Sciatic nerve (tissue), 2 donors: ENCODE measurements around the gene MAF. TPM values are rescaled to one million over a fixed set of nuclear protein-coding genes. Genes with fewer than 3 reads are reported as not detected.

Experiments used
- ATAC-seq: fragments of 200-7000 bp; cut with Tn5 transposase; one replicate; pipeline ENCODE4 v1.9.1; 2020; ENCODE audit warnings: mild to moderate bottlenecking, moderate library complexity
- DNase-seq: peaks from one replicate; pipeline ENCODE4 v3.0.0-alpha.2; 2020; ENCODE audit warnings: low spot score
- intact Hi-C: fragments of 100-400 bp; cut with DNase I; formaldehyde crosslinking; loops from one replicate; pipeline ENCODE4 v1.14.2; 2022
- total RNA-seq: library from RNA; stranded (reverse); fragmentation: NEBNext Ultra II Directional; extraction: Animal tissue kit (Norgen Biotek cat#: 25700); gene quantifications from one replicate; pipeline ENCODE4 v1.2.1, GENCODE V29; 2021
- donor health status: DM: no; HTN: no; CAD: no.
- donor health status: DM: no; HTN: no; CAD: no.

MAF gene
- total RNA-seq, 1 donor from 2014 or later: 168 TPM

GRCh38 chr16:79560923-79561322, 39.6 kb downstream of the MAF start:
- DNase-seq: no peak
- intact Hi-C loops: no loop called here
- ATAC-seq: peak; percentile 31

GRCh38 chr16:79560318-79560717, 40.2 kb downstream of the MAF start:
- DNase-seq (no peak), ATAC-seq (no peak)
- intact Hi-C loops: no loop called here

- DNase-seq (no peak), ATAC-seq (no peak)
- intact Hi-C loops: no loop called here
Measured at GRCh38 chr16:79559532-79559931, 41.0 kb downstream of the MAF start.

- DNase-seq (no peak), ATAC-seq (no peak)
- intact Hi-C loops: no loop called here
Measured at GRCh38 chr16:79557421-79557820, 43.1 kb downstream of the MAF start.

- intact Hi-C loops: no loop called here
Measured at GRCh38 chr16:79554912-79555311, 45.6 kb downstream of the MAF start.

GRCh38 chr16:79550373-79550772, 50.2 kb downstream of the MAF start:
- DNase-seq: no peak
- intact Hi-C loops: no loop called here
- no peak for ATAC-seq

More at GRCh38 chr16:79554912-79555311, 45.6 kb downstream of the MAF start:
- DNase-seq: no peak
- no peak for ATAC-seq

GRCh38 chr16:79547085-79547484, 53.5 kb downstream of the MAF start:
- ATAC-seq (no peak), DNase-seq (no peak)
- intact Hi-C loops: no loop called here
